Neuron (in vitro differentiated cells): ENCODE data around the gene XRCC6.
"Not testable (repeated sequence)": the region's sequence is repeated elsewhere in the genome, so short reads cannot be mapped to it uniquely, and the experiment has no call there.

ENCODE experiments used
- H2AFZ ChIP-seq: one replicate; pipeline ENCODE4 v1.6.1; 2013; ENCODE audit warnings: low read depth, mild to moderate bottlenecking, inconsistent platforms, low read length, moderate library complexity
- H3K27me3 ChIP-seq: one replicate; pipeline ENCODE4 v1.6.1; 2013; ENCODE audit warnings: low read length; ENCODE audit not compliant: insufficient read depth
- H3K36me3 ChIP-seq: one replicate; pipeline ENCODE4 v1.6.1; 2013; ENCODE audit warnings: low read length; ENCODE audit not compliant: insufficient read depth
- H3K4me1 ChIP-seq: one replicate; pipeline ENCODE4 v1.6.1; 2013; ENCODE audit warnings: low read length; ENCODE audit not compliant: insufficient read depth
- H3K4me3 ChIP-seq: 2 replicates; pipeline ENCODE4 v1.5.1; 2013; ENCODE audit warnings: mild to moderate bottlenecking, low read length, moderate library complexity
- H3K9me3 ChIP-seq: one replicate; pipeline ENCODE4 v1.6.1; 2013; ENCODE audit warnings: low read length

The XRCC6 gene

GRCh38 chr22:41664490-41664889, 43.4 kb downstream of the XRCC6 start:
- no peaks in the 10 kb centered on the region for H3K9me3 ChIP-seq
- H3K4me1 ChIP-seq: peaks cover 5% of the 10 kb centered on the region
- H2AFZ ChIP-seq: no peak overlapping the region
- H3K27me3 ChIP-seq: no peaks in the 10 kb centered on the region
- peaks cover 57% of the 10 kb centered on the region for H3K36me3 ChIP-seq
- H3K4me3 ChIP-seq: no peak overlapping the region

GRCh38 chr22:41664951-41665350, 43.9 kb downstream of the XRCC6 start:
- Histone ChIP-seq H3K27me3 (no peaks in the 10 kb centered on the region), H3K4me3 (no peak overlapping the region), H3K36me3 (peaks cover 53% of the 10 kb centered on the region), H3K9me3 (no peaks in the 10 kb centered on the region), H2AFZ (no peak overlapping the region), H3K4me1 (peaks cover 5% of the 10 kb centered on the region)

- H3K9me3 ChIP-seq: no peaks in the 10 kb centered on the region
These were observed 48.1 kb downstream of the XRCC6 start for GRCh38 chr22:41668971-41669911.

GRCh38 chr22:41672096-41672495, 51.0 kb downstream of the XRCC6 start:
- not testable (repeated sequence) for H3K4me1 ChIP-seq, H3K27me3 ChIP-seq, H3K9me3 ChIP-seq, H3K4me3 ChIP-seq, H2AFZ ChIP-seq
- H3K36me3 ChIP-seq: peaks cover 30% of the 10 kb centered on the region

More at GRCh38 chr22:41668971-41669911, 48.1 kb downstream of the XRCC6 start:
- H3K4me1 ChIP-seq: peaks cover 5% of the 10 kb centered on the region
- H2AFZ ChIP-seq: no peak overlapping the region
- H3K36me3 ChIP-seq: peaks cover 26% of the 10 kb centered on the region
- no peaks in the 10 kb centered on the region for H3K27me3 ChIP-seq
- no peak overlapping the region for H3K4me3 ChIP-seq

- H3K4me1 ChIP-seq: no peaks in the 10 kb centered on the region
- no peak overlapping the region for H3K4me3 ChIP-seq
- no peaks in the 10 kb centered on the region for H3K27me3 ChIP-seq
- H3K9me3 ChIP-seq: no peaks in the 10 kb centered on the region
- H2AFZ ChIP-seq: no peak overlapping the region
- peaks cover 36% of the 10 kb centered on the region for H3K36me3 ChIP-seq
These were observed 51.9 kb downstream of the XRCC6 start for GRCh38 chr22:41672780-41673509.

GRCh38 chr22:41674846-41675340, 53.8 kb downstream of the XRCC6 start:
- H3K36me3 ChIP-seq: peaks cover 48% of the 10 kb centered on the region
- no peak overlapping the region for H2AFZ ChIP-seq
- H3K4me3 ChIP-seq: no peak overlapping the region
- no peaks in the 10 kb centered on the region for H3K4me1 ChIP-seq
- no peaks in the 10 kb centered on the region for H3K27me3 ChIP-seq
- no peaks in the 10 kb centered on the region for H3K9me3 ChIP-seq

GRCh38 chr22:41676134-41676533, 55.0 kb downstream of the XRCC6 start:
- no peak overlapping the region for H3K4me3 ChIP-seq
- peaks cover 54% of the 10 kb centered on the region for H3K36me3 ChIP-seq
- H3K9me3 ChIP-seq: no peaks in the 10 kb centered on the region
- H3K4me1 ChIP-seq: no peaks in the 10 kb centered on the region
- no peaks in the 10 kb centered on the region for H3K27me3 ChIP-seq
- H2AFZ ChIP-seq: no peak overlapping the region

- H2AFZ ChIP-seq: no peak overlapping the region
- H3K9me3 ChIP-seq: peaks cover 2% of the 10 kb centered on the region
- H3K36me3 ChIP-seq: peaks cover 27% of the 10 kb centered on the region
- peaks cover 5% of the 10 kb centered on the region for H3K4me1 ChIP-seq
- no peaks in the 10 kb centered on the region for H3K27me3 ChIP-seq
- peak overlapping the region; percentile 68 for H3K4me3 ChIP-seq
These were observed 60.5 kb downstream of the XRCC6 start for GRCh38 chr22:41681616-41682015.

GRCh38 chr22:41682033-41682807, 61.1 kb downstream of the XRCC6 start:
- H3K4me3 ChIP-seq: peak overlapping the region; percentile 68
- H3K9me3 ChIP-seq: peaks cover 2% of the 10 kb centered on the region
- no peak overlapping the region for H2AFZ ChIP-seq
- no peaks in the 10 kb centered on the region for H3K27me3 ChIP-seq
- H3K36me3 ChIP-seq: peaks cover 23% of the 10 kb centered on the region
- peaks cover 7% of the 10 kb centered on the region for H3K4me1 ChIP-seq

GRCh38 chr22:41683052-41683451, 62.0 kb downstream of the XRCC6 start:
- Histone ChIP-seq H3K9me3 (peaks cover 2% of the 10 kb centered on the region), H3K36me3 (peaks cover 19% of the 10 kb centered on the region), H2AFZ (no peak overlapping the region), H3K27me3 (no peaks in the 10 kb centered on the region), H3K4me1 (peaks cover 14% of the 10 kb centered on the region), H3K4me3 (peak overlapping the region; percentile 68)

- H3K4me1 ChIP-seq: peaks cover 14% of the 10 kb centered on the region
- no peak overlapping the region for H3K4me3 ChIP-seq
- no peak overlapping the region for H2AFZ ChIP-seq
- H3K27me3 ChIP-seq: no peaks in the 10 kb centered on the region
- H3K36me3 ChIP-seq: peaks cover 13% of the 10 kb centered on the region
- H3K9me3 ChIP-seq: peaks cover 2% of the 10 kb centered on the region
These were observed 62.5 kb downstream of the XRCC6 start for GRCh38 chr22:41683616-41684015.

- no peak overlapping the region for H2AFZ ChIP-seq
- H3K27me3 ChIP-seq: no peaks in the 10 kb centered on the region
- peaks cover 11% of the 10 kb centered on the region for H3K36me3 ChIP-seq
- peaks cover 14% of the 10 kb centered on the region for H3K4me1 ChIP-seq
- H3K4me3 ChIP-seq: no peak overlapping the region
- H3K9me3 ChIP-seq: peaks cover 2% of the 10 kb centered on the region
These were observed 63.1 kb downstream of the XRCC6 start for GRCh38 chr22:41684194-41684593.
